Parathyroid adenoma (tissue), 2 donors: Measurements from ENCODE around the gene SS18L1.

Experiments used
- H2AFZ ChIP-seq: fragments of 300-600 bp; sonication (generic); one replicate; pipeline ENCODE4 v1.7.0; 2017; ENCODE audit warnings: antibody characterized with exemption, mild to moderate bottlenecking
- H3K27ac ChIP-seq: fragments of 300-600 bp; sonication (generic); one replicate; pipeline ENCODE4 v1.7.0; 2017
- H3K27me3 ChIP-seq: fragments of 300-600 bp; sonication (generic); one replicate; pipeline ENCODE4 v1.7.0; 2017; ENCODE audit warnings: low read length; ENCODE audit not compliant: control insufficient read depth, insufficient read depth
- H3K36me3 ChIP-seq: fragments of 300-600 bp; sonication (generic); one replicate; pipeline ENCODE4 v1.7.0; 2017; ENCODE audit warnings: low read length; ENCODE audit not compliant: control insufficient read depth, insufficient read depth
- H3K4me1 ChIP-seq: fragments of 300-600 bp; sonication (generic); one replicate; pipeline ENCODE4 v1.7.0; 2017; ENCODE audit warnings: control low read depth
- H3K4me2 ChIP-seq: fragments of 300-600 bp; sonication (generic); one replicate; pipeline ENCODE4 v1.7.0; 2017; ENCODE audit warnings: low read length
- H3K4me3 ChIP-seq: fragments of 300-600 bp; sonication (generic); one replicate; pipeline ENCODE4 v1.7.0; 2017; ENCODE audit warnings: low read depth, low read length
- H3K79me2 ChIP-seq: fragments of 300-600 bp; sonication (generic); one replicate; pipeline ENCODE4 v1.7.0; 2017; ENCODE audit warnings: control low read depth
- H3K9ac ChIP-seq: fragments of 300-600 bp; sonication (generic); one replicate; pipeline ENCODE4 v1.7.0; 2017; ENCODE audit warnings: mild to moderate bottlenecking
- H3K9me3 ChIP-seq: fragments of 300-600 bp; sonication (generic); one replicate; pipeline ENCODE4 v1.7.0; 2017; ENCODE audit warnings: low read length; ENCODE audit not compliant: control insufficient read depth
- CTCF ChIP-seq: fragments of 300-600 bp; sonication (generic); IDR thresholded peaks from one replicate; pipeline ENCODE4 v1.7.0; 2017; ENCODE audit warnings: antibody characterized with exemption, mild to moderate bottlenecking
- donor health status: primary hyperparathyroidism.

SS18L1 gene

GRCh38 chr20:62215020-62215990 lies 71.7 kb downstream of the SS18L1 start:
- Histone ChIP-seq H3K9me3 (no peaks in the 10 kb centered on the region), H3K79me2 (no peaks in the 10 kb centered on the region), H3K4me3 (no peak overlapping the region), H3K27me3 (no peaks in the 10 kb centered on the region), H3K4me1 (no peaks in the 10 kb centered on the region), H2AFZ (no peak overlapping the region), H3K27ac (no peak overlapping the region), H3K9ac (no peak overlapping the region), H3K36me3 (no peaks in the 10 kb centered on the region), H3K4me2 (no peak overlapping the region)
- TF ChIP-seq CTCF: no peak

GRCh38 chr20:62215991-62216635 lies 72.5 kb downstream of the SS18L1 start:
- no peaks in the 10 kb centered on the region for H3K79me2 ChIP-seq
- no peak for TF ChIP-seq CTCF
- no peak overlapping the region for H3K4me3 ChIP-seq
- no peaks in the 10 kb centered on the region for H3K4me1 ChIP-seq
- no peak overlapping the region for H3K9ac ChIP-seq
- no peaks in the 10 kb centered on the region for H3K9me3 ChIP-seq
- no peak overlapping the region for H3K27ac ChIP-seq
- no peaks in the 10 kb centered on the region for H3K36me3 ChIP-seq
- H3K27me3 ChIP-seq: no peaks in the 10 kb centered on the region
- no peak overlapping the region for H2AFZ ChIP-seq
- H3K4me2 ChIP-seq: no peak overlapping the region

GRCh38 chr20:62216636-62217566 lies 73.3 kb downstream of the SS18L1 start:
- H3K27ac ChIP-seq: no peak overlapping the region
- no peak overlapping the region for H2AFZ ChIP-seq
- no peak overlapping the region for H3K9ac ChIP-seq
- no peaks in the 10 kb centered on the region for H3K27me3 ChIP-seq
- H3K4me3 ChIP-seq: no peak overlapping the region
- H3K79me2 ChIP-seq: no peaks in the 10 kb centered on the region
- H3K4me2 ChIP-seq: no peak overlapping the region
- no peaks in the 10 kb centered on the region for H3K9me3 ChIP-seq
- no peaks in the 10 kb centered on the region for H3K4me1 ChIP-seq
- no peaks in the 10 kb centered on the region for H3K36me3 ChIP-seq
- no peak for TF ChIP-seq CTCF

- no peak for TF ChIP-seq CTCF
- Histone ChIP-seq H3K27me3 (no peaks in the 10 kb centered on the region), H3K9ac (no peak overlapping the region)
Observed at GRCh38 chr20:62217913-62218773, 74.6 kb downstream of the SS18L1 start.

More at GRCh38 chr20:62217913-62218773, 74.6 kb downstream of the SS18L1 start:
- H3K36me3 ChIP-seq: no peaks in the 10 kb centered on the region
- no peaks in the 10 kb centered on the region for H3K79me2 ChIP-seq
- no peaks in the 10 kb centered on the region for H3K9me3 ChIP-seq
- no peak overlapping the region for H3K4me3 ChIP-seq
- H3K4me1 ChIP-seq: no peaks in the 10 kb centered on the region
- H2AFZ ChIP-seq: no peak overlapping the region
- no peak overlapping the region for H3K4me2 ChIP-seq
- no peak overlapping the region for H3K27ac ChIP-seq
